Mononuclear cell (primary cell): ENCODE data around the gene ECE1. TPM values are rescaled to one million over a fixed set of nuclear protein-coding genes. Genes with fewer than 3 reads are reported as not detected.

Experiments
- H3K27me3 ChIP-seq: 2 replicates; pipeline ENCODE4 v1.6.0; 2011; ENCODE audit warnings: low read length, control low read depth; ENCODE audit not compliant: insufficient read depth
- H3K4me1 ChIP-seq: 2 replicates; pipeline ENCODE4 v1.5.1; 2011; ENCODE audit warnings: mild to moderate bottlenecking, low read length, control low read depth; ENCODE audit not compliant: insufficient read depth
- H3K4me3 ChIP-seq: 2 replicates; pipeline ENCODE4 v1.5.1; 2011; ENCODE audit warnings: mild to moderate bottlenecking, low read length, moderate library complexity
- H3K9me3 ChIP-seq: 2 replicates; pipeline ENCODE4 v1.5.1; 2011; ENCODE audit warnings: low read depth, mild to moderate bottlenecking, control low read depth, low read length
- total RNA-seq: library from RNA; depleted of rRNA; stranded (reverse); fragments of >200 nt; gene quantifications from one replicate; pipeline ENCODE4 v1.2.3, GENCODE V29; 2012

The ECE1 gene
- total RNA-seq, 1 donor: 72.4 TPM

GRCh38 chr1:21278860-21279845 lies 11.1 kb downstream of the ECE1 start:
- no peaks in the 10 kb centered on the region for H3K27me3 ChIP-seq
- H3K9me3 ChIP-seq: no peaks in the 10 kb centered on the region
- H3K4me3 ChIP-seq: no peak overlapping the region
- peaks cover 35% of the 10 kb centered on the region for H3K4me1 ChIP-seq

DNA sequence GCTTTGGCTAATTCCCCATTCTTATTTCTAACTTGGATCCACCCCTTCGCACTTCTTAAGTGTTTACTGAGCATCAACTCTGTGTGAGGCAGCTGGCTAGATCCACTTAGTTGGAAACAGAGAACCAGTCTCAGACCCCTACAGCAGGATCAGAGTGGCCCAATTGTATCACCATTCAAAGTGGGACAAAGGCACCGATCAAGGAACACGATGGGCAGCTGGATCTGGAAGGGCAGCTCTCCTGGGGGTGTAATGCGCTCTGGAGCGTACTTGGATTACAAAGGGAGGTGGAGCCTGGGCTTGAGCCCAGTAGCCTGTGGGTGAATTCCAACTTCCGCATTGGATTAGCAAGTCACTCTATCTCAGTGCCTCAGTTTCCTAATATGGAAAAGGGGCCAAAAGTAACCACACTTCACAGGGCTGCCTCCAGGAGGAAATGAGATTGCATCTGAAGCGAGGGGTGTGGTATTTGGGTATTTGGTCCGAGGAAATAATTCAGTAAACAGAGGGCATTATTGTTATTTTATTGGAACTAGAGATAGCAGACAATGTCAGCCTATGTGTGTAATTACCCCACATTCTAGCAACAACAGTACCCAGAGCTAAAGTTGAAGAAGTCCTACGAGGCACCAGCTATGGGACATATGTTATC lies 11.9 kb downstream of the ECE1 start:
- H3K27me3 ChIP-seq: no peaks in the 10 kb centered on the region
- H3K4me1 ChIP-seq: peaks cover 35% of the 10 kb centered on the region
- H3K9me3 ChIP-seq: no peaks in the 10 kb centered on the region
- no peak overlapping the region for H3K4me3 ChIP-seq

DNA sequence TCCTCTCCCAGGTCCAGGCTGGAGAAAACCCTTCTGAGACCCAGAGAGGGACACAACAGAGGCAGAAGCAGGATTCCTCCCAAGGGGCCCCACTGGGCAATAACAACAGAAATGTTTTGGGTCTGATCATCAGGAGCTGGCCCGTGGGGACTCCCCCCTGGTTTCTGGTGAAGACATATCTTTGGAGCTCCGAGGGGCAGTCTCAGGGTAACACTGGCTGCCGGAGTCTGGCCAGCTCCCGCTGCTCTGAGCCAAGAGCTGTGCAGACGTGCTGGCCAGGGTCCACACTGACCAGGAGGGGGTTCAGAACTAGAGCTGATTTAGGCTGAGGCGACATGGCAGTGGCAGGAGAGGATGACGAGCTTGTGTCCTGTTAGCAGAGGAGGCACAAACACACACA lies 13.1 kb downstream of the ECE1 start:
- peaks cover 35% of the 10 kb centered on the region for H3K4me1 ChIP-seq
- H3K4me3 ChIP-seq: no peak overlapping the region
- H3K27me3 ChIP-seq: no peaks in the 10 kb centered on the region
- H3K9me3 ChIP-seq: no peaks in the 10 kb centered on the region

GRCh38 chr1:21272540-21272939 lies 17.7 kb downstream of the ECE1 start:
- Histone ChIP-seq H3K9me3 (no peaks in the 10 kb centered on the region), H3K27me3 (no peaks in the 10 kb centered on the region), H3K4me1 (peaks cover 4% of the 10 kb centered on the region), H3K4me3 (no peak overlapping the region)

DNA sequence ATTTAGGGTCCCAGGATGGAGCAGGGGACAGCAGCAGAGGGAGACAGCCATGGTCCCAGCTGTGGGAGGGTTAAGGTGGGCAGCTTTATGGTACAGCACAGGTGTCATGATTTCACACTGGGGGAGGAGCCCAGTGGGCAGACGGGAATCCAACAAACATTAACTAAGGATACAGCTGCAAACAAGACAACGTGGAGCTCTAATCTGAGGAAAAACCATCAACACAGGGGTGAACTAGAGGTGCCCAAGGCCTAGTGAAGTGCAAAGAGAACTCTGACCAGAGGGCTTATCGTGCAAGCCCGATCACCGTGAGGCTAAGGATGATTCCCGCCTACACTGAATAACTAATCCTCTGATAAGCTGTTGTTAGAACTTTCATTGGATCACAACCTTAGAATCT lies 18.7 kb downstream of the ECE1 start:
- no peak overlapping the region for H3K4me3 ChIP-seq

GRCh38 chr1:21270086-21270689 lies 20.1 kb downstream of the ECE1 start:
- H3K27me3 ChIP-seq: no peaks in the 10 kb centered on the region

More for the DNA sequence above, 18.7 kb downstream of the ECE1 start:
- Histone ChIP-seq H3K4me1 (peaks cover 4% of the 10 kb centered on the region), H3K27me3 (no peaks in the 10 kb centered on the region), H3K9me3 (no peaks in the 10 kb centered on the region)

DNA sequence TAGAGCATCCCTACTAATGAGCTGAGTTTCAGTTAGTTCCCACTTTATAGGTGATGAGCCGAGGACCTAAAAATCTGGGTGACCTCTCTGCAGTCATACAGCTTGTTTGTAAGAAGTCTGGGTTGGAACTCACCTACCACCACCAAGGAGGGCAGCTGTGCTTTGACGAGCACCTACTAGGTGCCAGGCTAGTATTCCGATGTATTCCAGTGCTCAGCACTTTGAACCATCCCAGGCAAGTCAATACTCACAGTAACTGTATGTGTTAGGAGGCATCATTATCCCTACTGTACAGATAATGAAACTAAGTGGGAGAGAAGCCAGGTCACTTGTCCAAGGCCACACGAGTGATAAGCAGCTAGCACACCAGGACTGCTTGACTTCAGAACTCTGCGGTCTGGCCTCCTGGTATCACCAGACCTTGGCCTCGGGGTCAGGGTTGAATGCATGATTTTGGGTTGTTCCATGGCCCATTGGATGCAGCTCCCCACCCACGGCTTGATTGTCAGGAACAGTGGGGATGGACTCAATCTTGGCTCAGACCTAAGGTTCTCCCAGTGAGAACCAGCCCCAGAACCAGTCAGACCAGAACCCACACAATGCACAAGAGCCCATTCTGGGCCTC lies 20.7 kb downstream of the ECE1 start:
- H3K27me3 ChIP-seq: no peaks in the 10 kb centered on the region
- H3K9me3 ChIP-seq: no peaks in the 10 kb centered on the region
- H3K4me3 ChIP-seq: no peak overlapping the region
- peaks cover 4% of the 10 kb centered on the region for H3K4me1 ChIP-seq

More at GRCh38 chr1:21270086-21270689, 20.1 kb downstream of the ECE1 start:
- Histone ChIP-seq H3K4me3 (no peak overlapping the region), H3K4me1 (peaks cover 4% of the 10 kb centered on the region), H3K9me3 (no peaks in the 10 kb centered on the region)

DNA sequence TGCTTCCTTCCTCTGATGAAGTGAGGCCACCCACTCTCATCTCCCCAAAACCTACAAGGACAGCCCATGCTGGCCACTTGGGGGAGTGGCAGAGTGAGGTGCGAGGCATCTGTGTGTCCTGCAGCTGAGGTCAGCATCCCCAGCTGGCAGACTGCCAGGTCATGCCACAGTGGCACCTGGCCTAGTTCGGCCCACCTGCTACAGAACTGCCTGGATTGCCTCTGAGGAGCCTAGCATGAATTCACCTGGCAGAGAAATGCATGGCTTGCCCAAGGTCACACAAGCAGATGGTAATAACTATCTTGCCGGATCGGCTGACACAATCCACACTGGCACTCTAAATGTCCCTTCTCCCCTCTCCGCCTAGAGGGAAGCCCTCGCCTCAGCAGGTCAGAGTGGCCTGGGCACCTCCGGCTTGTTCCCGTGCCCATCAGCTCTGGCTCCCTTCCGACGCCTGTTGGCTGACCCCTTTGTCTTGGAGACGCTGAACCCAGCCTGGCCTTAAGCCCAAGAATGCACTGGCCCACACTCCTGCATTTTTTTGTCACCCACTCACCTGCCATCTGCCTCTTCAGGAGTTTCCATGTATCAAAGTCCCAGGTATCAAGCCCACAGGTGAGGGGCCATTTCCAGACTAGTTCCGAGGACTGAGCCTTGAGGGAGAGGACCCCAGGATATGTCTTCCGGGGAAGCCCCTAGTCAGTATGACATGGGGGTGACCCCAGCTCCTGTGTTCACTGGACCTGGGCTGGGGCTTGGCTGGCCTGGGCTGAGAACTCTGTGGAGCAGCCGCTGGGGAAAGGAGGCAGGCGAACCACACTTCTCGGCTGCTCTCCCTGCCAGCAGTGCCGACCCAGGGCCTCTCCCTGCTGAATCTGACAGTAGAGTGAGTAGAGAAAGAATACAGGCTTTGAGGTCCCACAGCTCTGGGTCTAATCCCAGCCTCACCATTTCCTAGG lies 21.7 kb downstream of the ECE1 start:
- Histone ChIP-seq H3K27me3 (no peaks in the 10 kb centered on the region), H3K4me3 (no peak overlapping the region), H3K9me3 (no peaks in the 10 kb centered on the region), H3K4me1 (peaks cover 4% of the 10 kb centered on the region)

DNA sequence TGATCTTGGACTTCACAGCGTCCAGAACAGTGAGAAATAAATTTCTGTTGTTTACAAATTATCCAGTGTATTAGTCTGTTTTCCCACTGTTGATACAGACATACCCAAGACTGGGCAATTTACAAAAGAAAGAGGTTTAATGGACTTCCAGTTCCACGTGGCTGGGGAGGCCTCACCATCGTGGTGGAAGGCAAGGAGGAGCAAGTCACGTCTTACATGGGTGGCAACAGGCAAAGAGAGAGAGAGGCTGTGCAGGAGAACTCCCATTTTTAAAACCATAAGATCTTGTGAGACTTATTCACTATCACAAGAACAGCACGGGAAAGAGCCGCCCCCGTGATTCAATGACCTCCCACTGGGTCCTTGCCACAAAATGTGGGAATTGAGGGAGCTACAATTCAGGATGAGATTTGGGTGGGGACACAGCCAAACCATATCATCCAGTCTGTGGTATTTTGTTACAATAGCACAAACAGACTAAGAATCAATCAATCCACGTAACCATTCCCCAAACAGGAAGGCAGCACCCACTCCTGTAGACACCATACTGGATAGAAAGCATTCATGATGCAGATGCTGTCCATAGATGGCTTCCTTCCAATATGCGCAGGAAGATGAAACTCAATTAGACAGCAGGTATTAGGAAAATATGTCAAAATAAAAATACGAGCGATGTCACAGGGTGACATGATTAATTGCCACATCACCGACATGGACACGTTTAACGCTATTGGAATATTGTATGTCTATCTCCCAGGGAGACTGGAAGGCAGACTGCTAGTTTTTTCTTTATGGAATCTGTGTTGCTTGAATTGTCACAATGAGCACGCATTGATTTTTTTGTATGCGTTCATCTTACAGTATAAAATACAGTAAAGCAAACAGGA lies 22.8 kb downstream of the ECE1 start:
- Histone ChIP-seq H3K27me3 (no peaks in the 10 kb centered on the region), H3K4me1 (peaks cover 11% of the 10 kb centered on the region), H3K9me3 (no peaks in the 10 kb centered on the region), H3K4me3 (no peak overlapping the region)

DNA sequence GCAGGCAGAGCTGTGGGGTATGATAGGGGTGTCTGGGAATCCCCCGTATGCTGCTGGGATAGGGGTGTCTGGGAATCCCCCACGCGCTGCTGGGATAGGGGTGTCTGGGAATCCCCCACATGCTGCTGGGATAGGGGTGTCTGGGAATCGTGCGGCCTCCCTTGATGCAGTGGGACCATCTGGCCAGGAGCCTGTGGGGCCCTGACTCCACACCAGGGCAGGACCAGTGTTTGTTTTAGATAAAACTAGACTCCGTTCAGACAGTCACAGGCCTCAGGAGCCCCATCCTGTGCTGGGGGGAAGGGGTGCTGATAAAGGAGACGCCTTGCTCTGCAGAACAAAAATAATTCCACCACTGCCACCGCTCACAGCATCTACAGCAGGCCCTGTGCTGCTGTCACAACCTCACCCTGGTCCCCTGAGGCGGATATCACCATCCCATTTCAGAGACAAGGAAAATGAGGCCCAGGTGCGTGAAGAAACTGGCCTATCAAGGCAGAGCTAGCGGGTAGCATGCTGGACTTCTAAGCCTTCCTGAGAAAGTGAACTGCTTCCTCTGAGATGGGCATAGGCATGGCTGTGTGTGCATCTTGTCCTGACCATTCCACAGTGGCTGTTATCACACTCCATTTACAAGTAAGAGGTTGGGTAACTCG lies 24.0 kb downstream of the ECE1 start:
- H3K9me3 ChIP-seq: no peaks in the 10 kb centered on the region
- H3K4me3 ChIP-seq: no peak overlapping the region
- H3K4me1 ChIP-seq: peaks cover 23% of the 10 kb centered on the region
- no peaks in the 10 kb centered on the region for H3K27me3 ChIP-seq

DNA sequence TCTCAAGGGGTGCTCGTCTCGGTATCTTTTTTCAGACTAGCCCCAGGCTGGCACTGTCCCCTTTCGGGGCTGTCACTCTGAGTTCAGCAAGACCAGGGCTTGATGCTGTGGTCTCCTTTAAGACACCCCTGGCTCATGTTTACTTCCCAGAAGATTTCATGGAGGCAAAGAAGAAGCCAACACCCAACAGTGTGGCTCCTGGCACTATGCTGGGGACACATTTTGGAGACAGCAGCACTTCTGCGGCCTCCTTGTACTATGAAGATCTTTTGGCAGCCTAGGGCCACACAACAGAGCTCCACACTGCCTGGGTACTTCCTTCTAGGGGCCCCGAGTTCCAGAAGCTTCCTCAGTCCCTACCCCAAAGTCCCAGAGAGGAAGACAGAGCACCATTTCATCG lies 24.6 kb downstream of the ECE1 start:
- H3K4me3 ChIP-seq: no peak overlapping the region
- no peaks in the 10 kb centered on the region for H3K27me3 ChIP-seq
- no peaks in the 10 kb centered on the region for H3K9me3 ChIP-seq
- peaks cover 29% of the 10 kb centered on the region for H3K4me1 ChIP-seq

GRCh38 chr1:21264898-21265297 lies 25.4 kb downstream of the ECE1 start:
- no peaks in the 10 kb centered on the region for H3K9me3 ChIP-seq
- H3K27me3 ChIP-seq: no peaks in the 10 kb centered on the region
- H3K4me1 ChIP-seq: peaks cover 25% of the 10 kb centered on the region
- H3K4me3 ChIP-seq: no peak overlapping the region

- no peaks in the 10 kb centered on the region for H3K9me3 ChIP-seq
- H3K4me1 ChIP-seq: peaks cover 25% of the 10 kb centered on the region
- H3K27me3 ChIP-seq: no peaks in the 10 kb centered on the region
- H3K4me3 ChIP-seq: no peak overlapping the region
These were observed 26.5 kb downstream of the ECE1 start for GRCh38 chr1:21263653-21264225.
